ENCODE results near the gene CD96.
A peak's percentile ranks its signal among the peaks of the same experiment; 100 is the strongest.
"Not testable (repeated sequence)": the region's sequence is repeated elsewhere in the genome, so short reads cannot be mapped to it uniquely, and the experiment has no call there.

Gene CD96

DNA sequence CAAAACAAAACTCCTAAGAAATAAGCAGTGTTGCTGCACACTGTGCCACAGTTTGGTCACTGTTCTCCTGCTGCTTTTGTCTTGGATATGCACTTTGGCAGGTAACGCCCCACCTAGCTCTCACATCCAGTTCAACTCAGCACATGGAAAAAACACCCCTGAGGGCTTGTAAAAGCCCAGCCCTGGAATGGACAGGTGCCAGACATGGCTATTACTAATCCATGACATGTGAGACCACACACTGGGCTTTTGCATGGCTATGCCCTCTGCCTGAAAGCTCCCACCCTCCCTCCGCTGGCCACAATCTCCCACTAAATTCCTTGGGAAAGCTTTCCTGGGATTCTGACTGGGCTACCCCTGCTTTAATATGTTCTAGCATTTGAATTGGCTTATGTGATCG lies 77.8 kb downstream of the CD96 start:
- TF ChIP-seq, protein P1, sequence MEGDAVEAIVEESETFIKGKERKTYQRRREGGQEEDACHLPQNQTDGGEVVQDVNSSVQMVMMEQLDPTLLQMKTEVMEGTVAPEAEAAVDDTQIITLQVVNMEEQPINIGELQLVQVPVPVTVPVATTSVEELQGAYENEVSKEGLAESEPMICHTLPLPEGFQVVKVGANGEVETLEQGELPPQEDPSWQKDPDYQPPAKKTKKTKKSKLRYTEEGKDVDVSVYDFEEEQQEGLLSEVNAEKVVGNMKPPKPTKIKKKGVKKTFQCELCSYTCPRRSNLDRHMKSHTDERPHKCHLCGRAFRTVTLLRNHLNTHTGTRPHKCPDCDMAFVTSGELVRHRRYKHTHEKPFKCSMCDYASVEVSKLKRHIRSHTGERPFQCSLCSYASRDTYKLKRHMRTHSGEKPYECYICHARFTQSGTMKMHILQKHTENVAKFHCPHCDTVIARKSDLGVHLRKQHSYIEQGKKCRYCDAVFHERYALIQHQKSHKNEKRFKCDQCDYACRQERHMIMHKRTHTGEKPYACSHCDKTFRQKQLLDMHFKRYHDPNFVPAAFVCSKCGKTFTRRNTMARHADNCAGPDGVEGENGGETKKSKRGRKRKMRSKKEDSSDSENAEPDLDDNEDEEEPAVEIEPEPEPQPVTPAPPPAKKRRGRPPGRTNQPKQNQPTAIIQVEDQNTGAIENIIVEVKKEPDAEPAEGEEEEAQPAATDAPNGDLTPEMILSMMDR (IDR thresholded peaks at IDR 0.05; ENCODE audit: insufficient read depth, low read depth, low read length, missing control alignments) = no peak

DNA sequence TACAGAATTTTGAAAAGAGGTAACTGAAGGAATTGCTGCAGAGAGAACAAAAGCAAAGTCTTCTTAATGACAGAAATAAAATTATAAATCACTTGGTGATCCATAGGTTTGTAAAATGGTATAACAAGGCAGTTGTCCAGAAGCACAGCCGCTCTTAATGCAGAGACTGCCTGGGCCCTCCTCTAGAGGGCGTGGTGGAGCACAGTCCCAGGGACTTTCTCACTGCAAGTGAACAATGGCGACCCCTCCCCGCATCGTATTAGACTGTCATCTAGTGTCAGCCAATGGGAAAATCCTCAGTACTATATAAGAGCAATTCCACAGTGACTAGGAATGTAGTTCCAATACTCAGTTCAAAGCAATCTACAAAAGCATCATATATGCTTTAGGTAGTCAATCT lies 79.5 kb downstream of the CD96 start:
- TF ChIP-seq, protein P1 (IDR thresholded peaks at IDR 0.05; ENCODE audit: insufficient read depth, low read depth, low read length, missing control alignments) = peak; percentile 41
- H3K4me3 ChIP-seq (ENCODE audit: low read length) = no peak overlapping the region
- DNase-seq (ENCODE audit: low read depth) = no peak

More for the DNA sequence above, 77.8 kb downstream of the CD96 start:
- DNase-seq (ENCODE audit: low read depth) = peak; percentile 72
- H3K4me3 ChIP-seq (ENCODE audit: low read length) = no peak overlapping the region

DNA sequence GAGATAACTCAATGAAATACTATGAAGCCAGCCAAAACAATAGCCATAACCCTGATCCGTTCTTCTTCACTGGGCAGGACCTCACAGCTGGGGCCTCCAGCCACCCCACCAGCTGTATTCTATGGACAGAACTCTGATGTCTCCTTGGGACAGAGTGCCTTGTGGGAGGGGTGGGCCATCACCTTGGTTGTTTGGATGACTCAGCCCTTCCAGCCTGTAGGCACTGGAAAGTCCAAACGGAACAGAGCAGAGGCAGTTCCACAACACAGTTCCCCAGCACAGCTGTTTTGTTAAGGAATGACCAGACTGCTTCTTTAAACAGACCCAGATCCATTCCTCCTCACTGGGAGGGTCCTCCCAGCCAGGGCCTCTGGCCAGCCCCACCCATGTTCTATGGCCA lies 85.1 kb downstream of the CD96 start:
- DNase-seq (ENCODE audit: low read depth) = peak; percentile 55
- H3K4me3 ChIP-seq (ENCODE audit: low read length) = no peak overlapping the region
- TF ChIP-seq, protein P1 (IDR thresholded peaks at IDR 0.05; ENCODE audit: insufficient read depth, low read depth, low read length, missing control alignments) = no peak

DNA sequence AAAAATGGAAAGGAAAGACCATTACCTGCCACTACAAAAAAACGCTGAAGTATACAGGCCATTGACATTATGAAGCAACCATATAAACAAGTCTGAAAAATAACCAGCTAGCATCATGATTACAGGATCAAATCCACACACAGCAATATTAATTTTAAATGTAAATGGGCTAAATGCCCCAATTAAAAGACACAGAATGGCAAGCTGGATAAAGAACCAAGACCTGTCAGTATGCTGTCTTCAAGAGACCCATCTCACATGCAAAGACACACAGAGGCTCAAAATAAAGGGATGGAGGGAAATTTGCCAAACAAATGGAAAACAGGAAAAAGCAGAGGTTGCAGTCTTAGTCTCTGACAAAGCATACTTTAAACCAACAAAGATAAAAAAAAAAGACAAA lies 87.0 kb downstream of the CD96 start:
- H3K4me3 ChIP-seq (ENCODE audit: low read length); DNase-seq (ENCODE audit: low read depth): not testable (repeated sequence)

DNA sequence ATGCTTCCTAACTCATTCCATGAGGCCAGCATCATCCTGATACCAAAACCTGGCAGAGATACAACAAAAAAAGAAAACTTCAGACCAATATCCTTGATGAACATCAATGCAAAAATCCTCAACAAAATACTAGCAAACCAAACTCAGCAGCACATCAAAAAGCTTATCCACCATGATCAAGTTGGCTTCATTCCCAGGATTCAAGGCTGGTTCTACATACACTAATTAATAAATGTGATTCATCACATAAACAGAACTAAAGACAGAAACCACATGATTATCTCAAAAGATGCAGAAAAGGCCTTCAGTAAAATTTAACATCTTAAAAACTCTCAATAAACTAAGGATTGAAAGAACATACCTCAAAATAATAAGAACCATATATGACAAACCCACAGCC lies 88.6 kb downstream of the CD96 start:
- not testable (repeated sequence) for DNase-seq (ENCODE audit: low read depth); H3K4me3 ChIP-seq (ENCODE audit: low read length)

DNA sequence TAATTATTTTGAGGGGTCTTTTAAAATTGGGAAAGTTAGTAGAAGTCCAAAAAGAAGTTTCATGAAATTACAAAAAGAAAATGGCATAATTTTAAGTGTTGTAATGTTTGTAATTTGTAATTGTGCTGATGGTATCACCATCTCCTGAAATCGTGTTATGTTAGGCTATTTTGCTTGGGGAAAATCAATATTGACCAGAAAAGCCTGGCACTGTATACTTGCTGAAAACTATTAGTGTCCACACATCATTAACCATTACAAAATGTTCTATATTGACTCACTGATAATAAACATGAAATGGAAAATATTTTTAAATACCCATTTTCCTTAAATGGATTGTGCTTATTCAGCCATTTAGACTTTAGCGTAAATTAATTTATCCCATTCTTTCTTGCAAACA lies 93.4 kb downstream of the CD96 start:
- DNase-seq (ENCODE audit: low read depth) = no peak
- TF ChIP-seq, protein P1 (IDR thresholded peaks at IDR 0.05; ENCODE audit: insufficient read depth, low read depth, low read length, missing control alignments) = no peak
- no peak overlapping the region for H3K4me3 ChIP-seq (ENCODE audit: low read length)

DNA sequence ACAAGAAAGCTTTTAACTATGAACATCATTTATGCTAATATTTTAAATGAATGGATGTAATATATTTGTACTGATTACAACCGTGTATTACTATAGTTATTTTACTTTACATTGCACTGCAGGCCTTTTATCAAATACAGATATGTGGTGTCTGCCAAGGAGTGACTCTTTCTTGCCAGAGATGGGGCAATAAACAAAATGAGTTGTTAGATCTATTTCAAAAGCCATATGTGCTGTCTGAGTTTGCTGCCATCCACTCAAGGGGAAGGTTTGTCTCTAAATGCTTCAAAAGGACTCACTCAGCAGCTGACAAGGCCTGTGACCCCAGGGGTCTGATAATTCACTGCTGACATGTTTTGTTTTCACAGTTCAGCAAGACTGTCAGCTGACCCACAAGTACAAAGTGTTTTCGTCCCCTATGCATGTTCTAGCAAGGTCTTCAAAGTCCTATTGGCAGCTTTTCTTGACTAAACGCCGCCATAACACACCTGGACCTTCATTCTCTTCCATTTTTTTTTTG lies 94.4 kb downstream of the CD96 start:
- TF ChIP-seq, protein P1 (IDR thresholded peaks at IDR 0.05; ENCODE audit: insufficient read depth, low read depth, low read length, missing control alignments) = no peak
- H3K4me3 ChIP-seq (ENCODE audit: low read length) = no peak overlapping the region

DNA sequence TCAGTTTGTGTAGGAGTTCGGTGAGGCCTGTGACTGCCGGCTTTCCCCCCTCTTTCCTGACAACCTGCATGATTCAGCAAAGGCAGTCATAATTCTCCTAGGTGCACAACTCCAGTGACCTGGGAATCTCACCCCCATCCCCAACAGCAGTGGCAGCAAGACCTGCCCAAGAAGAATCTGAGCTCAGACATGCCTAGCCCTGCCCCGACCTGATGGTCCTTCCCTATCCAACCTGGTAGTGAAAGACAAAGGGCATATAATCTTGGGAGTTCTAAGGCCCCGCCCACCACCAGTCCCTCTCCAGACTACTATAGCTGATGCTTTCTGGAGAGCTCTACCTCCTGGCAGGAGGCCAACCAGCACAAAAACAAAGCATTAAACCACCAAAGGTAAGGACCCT lies 97.3 kb downstream of the CD96 start:
- no peak overlapping the region for H3K4me3 ChIP-seq (ENCODE audit: low read length)
- TF ChIP-seq, protein P1 (IDR thresholded peaks at IDR 0.05; ENCODE audit: insufficient read depth, low read depth, low read length, missing control alignments) = no peak
- peak; percentile 60 for DNase-seq (ENCODE audit: low read depth)

More for the DNA sequence above, 94.4 kb downstream of the CD96 start:
- DNase-seq (ENCODE audit: low read depth) = no peak

Measured in epithelial cell of esophagus (primary cell).